H4 (cell line): ENCODE data around the gene ARHGAP1. TPM values are rescaled to one million over a fixed set of nuclear protein-coding genes. Genes with fewer than 3 reads are reported as not detected.
"Not testable (repeated sequence)": the region's sequence is repeated elsewhere in the genome, so short reads cannot be mapped to it uniquely, and the experiment has no call there.

Experiments
- DNase-seq: peaks from one replicate; pipeline ENCODE4 v3.0.0-alpha.2; 2015; ENCODE audit warnings: low spot score
- total RNA-seq: library from RNA; depleted of rRNA; stranded (reverse); fragments of >200 nt; shearing (Covaris generic); gene quantifications from 2 replicates; pipeline ENCODE4 v1.2.3, GENCODE V29; 2014

ARHGAP1 gene
- total RNA-seq, 1 experiment from 2014 or later: 16.2 TPM

GRCh38 chr11:46723359-46723680 is 22.9 kb upstream of the ARHGAP1 start:
- no peak for DNase-seq

- no peak for DNase-seq
Observed at GRCh38 chr11:46722566-46723358, 22.3 kb upstream of the ARHGAP1 start.

- DNase-seq: no peak
Observed at GRCh38 chr11:46721286-46721685, 20.9 kb upstream of the ARHGAP1 start.

- DNase-seq: no peak
Observed at GRCh38 chr11:46719543-46720218, 19.3 kb upstream of the ARHGAP1 start.

- DNase-seq: no peak
Observed at GRCh38 chr11:46719048-46719542, 18.7 kb upstream of the ARHGAP1 start, which contains the start of gene F2. TSS of gene F2 (plus strand) at chr11:46719213. CDS start at chr11:46719236, 23 bp downstream.

- DNase-seq: peak; percentile 59
Observed at GRCh38 chr11:46718155-46719019, 18.0 kb upstream of the ARHGAP1 start.

GRCh38 chr11:46717825-46718154 is 17.4 kb upstream of the ARHGAP1 start:
- not testable (repeated sequence) for DNase-seq

GRCh38 chr11:46712874-46713576 is 12.6 kb upstream of the ARHGAP1 start:
- DNase-seq: no peak

- no peak for DNase-seq
Observed at GRCh38 chr11:46711303-46711702, 10.9 kb upstream of the ARHGAP1 start.

- peak; percentile 75 for DNase-seq
Observed at GRCh38 chr11:46710821-46711269, 10.4 kb upstream of the ARHGAP1 start.

GRCh38 chr11:46709351-46709750 is 8.9 kb upstream of the ARHGAP1 start:
- DNase-seq: not testable (repeated sequence)

GRCh38 chr11:46706886-46707285 is 6.5 kb upstream of the ARHGAP1 start:
- no peak for DNase-seq

GRCh38 chr11:46705070-46705688 is 4.8 kb upstream of the ARHGAP1 start:
- DNase-seq: no peak

- DNase-seq: no peak
Observed at GRCh38 chr11:46701078-46701654, 747 bp upstream of the ARHGAP1 start.

- DNase-seq: no peak
Observed at GRCh38 chr11:46698597-46698996, 1.8 kb downstream of the ARHGAP1 start.

- no peak for DNase-seq
Observed at GRCh38 chr11:46697723-46698122, 2.7 kb downstream of the ARHGAP1 start.

GRCh38 chr11:46697303-46697702 is 3.1 kb downstream of the ARHGAP1 start:
- DNase-seq: no peak

- no peak for DNase-seq
Observed at GRCh38 chr11:46696212-46696558, 4.2 kb downstream of the ARHGAP1 start.

- DNase-seq: no peak
Observed at GRCh38 chr11:46695345-46696211, 4.8 kb downstream of the ARHGAP1 start.

GRCh38 chr11:46694607-46695006 is 5.8 kb downstream of the ARHGAP1 start:
- no peak for DNase-seq
